ENCODE data around the gene TGM1. TPM values are rescaled to one million over a fixed set of nuclear protein-coding genes. Genes with fewer than 3 reads are reported as not detected.
"Not testable (repeated sequence)": the region's sequence is repeated elsewhere in the genome, so short reads cannot be mapped to it uniquely, and the experiment has no call there.

The TGM1 gene
- total RNA-seq, 1 donor from 2014 or later: 5.9 TPM

- intact Hi-C loops (cut with DNase I): no loop called here
Observed at GRCh38 chr14:24207104-24207551, 55.8 kb downstream of the TGM1 start.

GRCh38 chr14:24206260-24207103 is 56.5 kb downstream of the TGM1 start:
- Histone ChIP-seq H3K4me3 (no peak overlapping the region), H3K27ac (no peak overlapping the region), H3K4me1 (no peaks in the 10 kb centered on the region), H3K36me3 (peaks cover 73% of the 10 kb centered on the region), H3K9me3 (no peaks in the 10 kb centered on the region), H3K27me3 (ENCODE audit: low read depth) (no peaks in the 10 kb centered on the region)
- ATAC-seq (no peak), DNase-seq (no peak)
- intact Hi-C loops (cut with DNase I): no loop called here
- TF ChIP-seq CTCF (IDR thresholded peaks at IDR 0.05): no peak

More at GRCh38 chr14:24207104-24207551, 55.8 kb downstream of the TGM1 start:
- H3K27ac ChIP-seq: no peak overlapping the region
- ATAC-seq (no peak), DNase-seq (no peak)
- no peaks in the 10 kb centered on the region for H3K9me3 ChIP-seq
- TF ChIP-seq CTCF (IDR thresholded peaks at IDR 0.05): no peak
- peaks cover under 1% of the 10 kb centered on the region for H3K4me1 ChIP-seq
- no peak overlapping the region for H3K4me3 ChIP-seq
- no peaks in the 10 kb centered on the region for H3K27me3 ChIP-seq (ENCODE audit: low read depth)
- peaks cover 71% of the 10 kb centered on the region for H3K36me3 ChIP-seq

- Histone ChIP-seq H3K36me3 (peaks cover 61% of the 10 kb centered on the region), H3K27ac (no peak overlapping the region), H3K9me3 (no peaks in the 10 kb centered on the region), H3K27me3 (ENCODE audit: low read depth) (no peaks in the 10 kb centered on the region), H3K4me3 (no peak overlapping the region), H3K4me1 (no peaks in the 10 kb centered on the region)
- ATAC-seq: no peak
- intact Hi-C loops (cut with DNase I): no loop called here
- no peak for TF ChIP-seq CTCF (IDR thresholded peaks at IDR 0.05)
- no peak for DNase-seq
Observed at GRCh38 chr14:24204163-24205146, 58.5 kb downstream of the TGM1 start.

- ATAC-seq; DNase-seq; H3K9me3 ChIP-seq; H3K27ac ChIP-seq; H3K4me3 ChIP-seq; intact Hi-C loops (cut with DNase I); H3K4me1 ChIP-seq; H3K27me3 ChIP-seq (ENCODE audit: low read depth): not testable (repeated sequence)
- H3K36me3 ChIP-seq: peaks cover 58% of the 10 kb centered on the region
Observed at GRCh38 chr14:24203249-24203886, 59.6 kb downstream of the TGM1 start.

- H3K27me3 ChIP-seq (ENCODE audit: low read depth); DNase-seq; intact Hi-C loops (cut with DNase I); H3K9me3 ChIP-seq; H3K4me3 ChIP-seq; H3K4me1 ChIP-seq; H3K27ac ChIP-seq; ATAC-seq: not testable (repeated sequence)
- H3K36me3 ChIP-seq: peaks cover 50% of the 10 kb centered on the region
Observed at GRCh38 chr14:24202538-24202937, 60.4 kb downstream of the TGM1 start.

Other genes starting within 250 kb of the TGM1 start
- gene CARMIL3, start 211.2 kb downstream of the TGM1 start, total RNA-seq: 0.95 TPM
- not detected for gene CPNE6, start 191.6 kb downstream of the TGM1 start, total RNA-seq
- 42.8 TPM for gene PCK2, start 168.9 kb downstream of the TGM1 start, total RNA-seq
- 64.9 TPM for gene DCAF11, start 148.4 kb downstream of the TGM1 start, total RNA-seq
- 2.0 TPM for gene NRL, start 148.2 kb downstream of the TGM1 start, total RNA-seq
- gene FITM1, start 132.5 kb downstream of the TGM1 start, total RNA-seq: 0.97 TPM
- 198 TPM for gene PSME1, start 127.0 kb downstream of the TGM1 start, total RNA-seq
- gene EMC9, start 121.6 kb downstream of the TGM1 start, total RNA-seq: 9.3 TPM
- 144 TPM for gene PSME2, start 116.6 kb downstream of the TGM1 start, total RNA-seq
- gene RNF31, start 115.7 kb downstream of the TGM1 start, total RNA-seq: 67.3 TPM
- 158 TPM for gene IRF9, start 101.9 kb downstream of the TGM1 start, total RNA-seq
- gene REC8, start 91.1 kb downstream of the TGM1 start, total RNA-seq: 18.4 TPM
- 18.3 TPM for gene IPO4, start 74.4 kb downstream of the TGM1 start, total RNA-seq
- gene TM9SF1, start 67.7 kb downstream of the TGM1 start, total RNA-seq: 48.9 TPM
- 0.74 TPM for gene TSSK4, start 57.5 kb downstream of the TGM1 start, total RNA-seq
- 41.9 TPM for gene CHMP4A, start 49.7 kb downstream of the TGM1 start, total RNA-seq
- 13.3 TPM for gene MDP1, start 47.1 kb downstream of the TGM1 start, total RNA-seq
- gene NEDD8, start 30.8 kb downstream of the TGM1 start, total RNA-seq: 132 TPM
- 72.3 TPM for gene GMPR2, start 30.2 kb downstream of the TGM1 start, total RNA-seq
- 85.7 TPM for gene TINF2, start 20.6 kb downstream of the TGM1 start, total RNA-seq
- 50.4 TPM for gene RABGGTA, start 8.4 kb upstream of the TGM1 start, total RNA-seq
- 22.7 TPM for gene DHRS1, start 36.6 kb upstream of the TGM1 start, total RNA-seq
- gene NOP9, start 36.7 kb upstream of the TGM1 start, total RNA-seq: 22.0 TPM
- gene CIDEB, start 44.8 kb upstream of the TGM1 start, total RNA-seq: 16.4 TPM
- gene LTB4R2, start 47.0 kb upstream of the TGM1 start, total RNA-seq: 5.9 TPM
- 14.1 TPM for gene LTB4R, start 48.3 kb upstream of the TGM1 start, total RNA-seq
- gene ADCY4, start 71.9 kb upstream of the TGM1 start, total RNA-seq: 42.7 TPM
- gene RIPK3, start 76.8 kb upstream of the TGM1 start, total RNA-seq: 27.9 TPM
- 37.0 TPM for gene NFATC4, start 105.0 kb upstream of the TGM1 start, total RNA-seq
- gene NYNRIN, start 135.8 kb upstream of the TGM1 start, total RNA-seq: 17.9 TPM
- 2.3 TPM for gene CBLN3, start 166.5 kb upstream of the TGM1 start, total RNA-seq
- gene KHNYN, start 166.8 kb upstream of the TGM1 start, total RNA-seq: 61.4 TPM
- 61.6 TPM for gene SDR39U1, start 179.6 kb upstream of the TGM1 start, total RNA-seq
- 2.4 TPM for gene CMA1, start 245.1 kb upstream of the TGM1 start, total RNA-seq

All from lower lobe of right lung (tissue), 2 donors.